Measurements from ENCODE around the gene TNPO2. TPM values are rescaled to one million over a fixed set of nuclear protein-coding genes. Genes with fewer than 3 reads are reported as not detected.
"Not testable (repeated sequence)": the region's sequence is repeated elsewhere in the genome, so short reads cannot be mapped to it uniquely, and the experiment has no call there.

TNPO2 gene
- total RNA-seq, 1 donor from 2014 or later, result 79.4 TPM

DNA sequence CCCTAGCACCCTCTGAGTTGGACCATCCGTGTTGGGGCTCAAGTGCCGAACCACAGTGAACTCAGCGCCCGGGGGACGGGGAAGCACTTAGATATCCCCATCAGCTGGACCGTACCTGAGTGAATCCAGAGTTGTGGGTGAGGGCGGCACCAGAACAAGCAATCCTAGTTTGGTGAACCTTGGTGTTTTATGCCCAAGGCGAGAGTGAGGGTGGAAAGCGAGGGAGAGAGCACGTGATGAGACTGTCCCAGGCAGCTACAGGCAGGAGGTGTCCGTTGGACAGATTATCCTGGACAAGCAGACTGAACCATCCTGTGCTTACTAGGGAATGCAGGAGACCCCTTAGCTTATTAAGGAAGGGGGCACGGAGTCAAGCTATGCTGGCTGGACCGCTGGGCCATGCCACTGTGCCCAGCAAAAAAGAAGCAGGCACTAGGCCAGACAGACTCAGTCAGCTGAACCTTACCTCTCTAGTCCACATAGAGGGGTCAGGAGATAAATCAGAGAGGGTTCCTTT lies 14.2 kb upstream of the TNPO2 start:
- DNase-seq (ENCODE audit: low spot score), result no peak

DNA sequence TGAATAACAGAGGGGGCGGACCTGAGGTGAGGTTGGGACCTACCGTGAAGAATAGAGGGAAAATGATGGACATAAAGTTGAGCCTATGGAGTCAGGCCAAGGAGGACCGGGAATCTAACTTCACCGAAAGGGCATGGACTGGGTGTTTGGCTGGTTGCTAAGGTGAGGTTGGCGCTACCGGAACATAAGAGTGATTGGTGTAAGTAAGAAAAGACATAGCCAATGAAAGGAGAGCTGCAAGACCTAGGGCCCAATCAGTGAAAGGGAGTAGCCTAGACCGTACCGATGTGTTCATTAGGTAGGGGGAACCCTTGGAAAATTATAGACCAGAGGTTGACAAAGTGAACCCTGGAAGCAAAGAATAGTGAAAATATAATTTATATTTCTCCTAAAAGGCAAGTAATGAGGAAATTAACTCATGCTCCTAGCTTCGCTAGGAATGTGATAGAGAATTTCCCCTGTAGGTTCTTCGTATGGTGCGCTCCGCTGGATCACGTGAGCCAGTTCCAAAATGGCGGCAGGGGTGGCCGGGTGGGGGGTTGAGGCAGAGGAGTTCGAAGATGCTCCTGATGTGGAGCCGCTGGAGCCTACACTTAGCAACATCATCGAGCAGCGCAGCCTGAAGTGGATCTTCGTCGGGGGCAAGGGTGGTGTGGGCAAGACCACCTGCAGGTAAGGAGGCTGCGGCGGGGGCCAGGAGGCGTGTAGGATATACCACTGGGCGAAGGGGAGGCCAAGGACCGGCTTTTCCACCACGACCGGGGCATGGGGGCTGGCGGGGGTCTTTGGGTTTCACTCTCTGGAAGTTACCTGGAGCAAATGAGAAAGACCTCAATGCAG lies 13.5 kb upstream of the TNPO2 start, which contains the start of gene GET3:
TSS of gene GET3 (plus strand) at position 503 of the 840 bp plus-strand sequence. CDS start at position 512, 9 bp downstream.
- DNase-seq (ENCODE audit: low spot score), result peak; percentile 91

DNA sequence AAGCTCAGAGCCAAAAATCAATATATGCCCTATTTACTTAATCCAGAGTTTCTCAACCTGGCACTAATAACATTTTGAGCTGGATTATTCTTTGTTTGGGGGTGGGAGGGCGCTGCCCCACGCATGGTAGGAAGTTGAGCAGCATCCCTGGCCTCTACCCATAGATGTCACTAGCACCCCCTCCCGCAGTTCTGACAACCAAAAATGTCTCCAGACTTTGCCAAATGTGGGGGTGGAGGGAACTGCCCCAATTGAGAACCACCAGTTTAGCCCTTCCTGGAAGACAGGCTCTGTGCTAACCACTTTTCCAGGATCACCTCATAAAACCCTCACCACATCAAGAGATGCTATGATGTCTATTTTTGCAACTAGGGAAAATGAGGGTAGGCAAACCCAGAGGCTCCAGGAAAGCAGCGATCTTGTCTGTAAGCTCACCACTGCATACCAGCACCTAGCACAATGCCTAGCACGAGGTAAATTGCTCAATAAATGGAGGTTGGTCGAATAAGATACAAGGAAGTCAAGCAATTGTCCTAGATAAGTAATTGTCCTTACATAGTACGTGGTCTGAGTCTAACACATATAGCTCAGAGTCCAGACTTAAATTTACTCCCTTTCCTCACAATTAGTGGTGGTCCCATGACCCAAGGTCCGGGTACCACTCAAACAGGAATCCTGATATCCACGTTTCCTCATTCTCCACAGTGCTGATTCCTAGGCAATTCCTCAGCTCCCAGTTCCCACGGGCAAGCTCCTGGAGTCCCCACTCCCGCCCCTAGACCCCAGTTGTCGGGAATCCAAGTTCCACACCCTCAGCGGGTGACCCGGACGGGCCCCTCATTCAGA lies 9.9 kb upstream of the TNPO2 start:
- DNase-seq (ENCODE audit: low spot score), result no peak

DNA sequence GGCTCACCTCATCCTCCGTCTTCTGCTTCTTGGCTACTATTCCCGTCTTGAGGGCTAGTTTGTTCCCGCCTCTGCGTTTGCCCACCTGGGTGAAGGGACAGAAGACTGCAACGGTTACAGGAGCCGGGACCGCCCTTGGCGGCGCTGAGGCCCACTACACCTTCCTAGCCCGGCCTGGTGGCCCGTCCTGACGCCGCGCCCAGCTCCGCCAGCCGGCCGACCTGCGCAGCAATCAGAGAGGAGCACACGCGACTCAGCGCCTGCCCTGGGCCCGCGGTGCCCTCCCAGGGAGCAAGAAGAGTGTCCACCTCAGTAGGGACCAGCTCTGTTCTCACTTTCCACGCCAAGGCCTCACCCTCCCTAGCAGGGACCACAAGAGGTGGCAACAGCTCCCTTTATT lies 7.6 kb upstream of the TNPO2 start:
- DNase-seq (ENCODE audit: low spot score), result no peak

DNA sequence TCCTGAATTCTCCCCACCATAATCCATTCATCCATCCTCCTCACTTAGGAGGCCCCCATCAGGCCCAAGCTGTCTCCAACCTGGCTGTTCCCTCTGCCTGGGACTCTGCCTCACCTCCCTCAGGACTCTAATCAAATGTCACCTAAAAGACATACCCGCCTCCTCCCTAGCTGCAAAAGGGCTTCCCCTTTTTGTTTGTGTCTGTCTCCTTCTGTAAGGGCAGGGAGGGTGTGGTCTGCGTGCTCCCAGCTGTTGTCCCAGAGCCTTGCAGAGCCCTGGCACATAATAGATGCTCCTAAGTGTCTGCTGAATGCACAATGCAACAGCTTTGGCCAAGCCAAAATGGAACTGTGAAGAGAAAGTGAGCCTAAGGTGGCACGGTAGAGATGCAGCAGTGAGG lies 6.3 kb upstream of the TNPO2 start:
- no peak for DNase-seq (ENCODE audit: low spot score)

DNA sequence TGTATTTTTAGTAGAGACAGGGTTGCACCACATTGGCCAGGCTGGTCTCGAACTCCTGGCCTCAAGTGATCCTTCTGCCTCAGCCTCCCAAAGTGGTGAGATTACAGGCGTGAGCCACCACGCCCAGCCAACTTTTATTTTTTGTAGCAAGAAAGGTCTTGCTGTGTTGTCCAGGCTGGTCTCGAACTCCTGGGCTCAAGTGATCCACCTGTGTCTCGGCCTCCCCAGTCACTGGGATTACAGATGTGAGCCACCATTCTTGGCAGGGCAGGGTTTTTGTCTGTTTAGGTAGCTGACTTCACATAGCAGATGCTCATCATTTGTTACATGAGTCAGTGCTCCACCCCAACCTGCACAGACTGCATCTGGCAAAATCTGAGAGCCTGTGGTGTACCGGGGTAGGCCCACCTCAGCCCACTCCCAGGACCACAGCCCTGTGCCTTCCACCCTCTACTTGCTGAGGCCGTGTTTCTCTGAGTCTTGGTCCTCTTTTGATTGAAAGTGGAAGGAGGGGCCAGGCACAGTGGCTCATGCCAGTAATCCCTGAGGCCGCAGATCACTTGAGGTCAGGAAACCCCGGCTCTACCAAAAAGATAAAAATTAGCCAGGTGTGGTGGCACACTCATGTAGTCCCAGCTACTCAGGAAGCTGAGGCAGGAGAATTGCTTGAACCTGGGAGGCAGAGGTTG lies 4.2 kb upstream of the TNPO2 start:
- no peak for DNase-seq (ENCODE audit: low spot score)

DNA sequence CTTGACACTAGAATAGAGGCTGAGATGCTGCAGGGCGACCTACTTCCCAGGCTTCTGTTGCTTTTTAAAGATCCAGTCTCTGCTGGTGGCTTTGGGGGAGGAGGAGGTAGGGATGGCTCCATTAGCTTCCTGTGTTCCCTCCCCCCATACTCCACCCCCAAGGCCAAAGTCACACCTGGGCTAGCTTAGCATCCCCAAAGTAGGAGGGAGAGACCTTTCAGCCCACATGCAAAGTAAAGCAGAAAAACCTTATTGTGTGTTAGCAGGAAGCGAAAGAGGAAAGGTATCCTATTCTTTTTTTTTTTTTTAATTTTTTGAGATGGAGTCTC lies 3.2 kb upstream of the TNPO2 start:
- DNase-seq (ENCODE audit: low spot score), result no peak

DNA sequence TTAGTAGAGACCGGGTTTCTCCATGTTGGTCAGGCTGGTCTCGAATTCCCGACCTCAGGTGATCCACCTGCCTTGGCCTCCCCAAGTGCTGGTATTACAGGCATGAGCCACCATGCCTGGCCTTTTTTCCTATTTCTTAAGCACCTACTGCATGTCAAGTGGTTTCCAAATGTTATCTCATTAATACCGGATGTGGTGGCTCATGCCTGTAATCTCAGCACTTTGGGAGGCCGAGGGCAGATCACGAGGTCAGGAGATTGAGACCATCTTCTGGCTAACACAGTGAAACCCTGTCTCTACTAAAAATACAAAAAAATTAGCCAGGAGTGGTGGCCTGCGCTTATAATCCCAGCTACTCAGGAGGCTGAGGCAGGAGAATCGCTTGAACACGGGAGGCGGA lies 1.9 kb upstream of the TNPO2 start:
- not testable (repeated sequence) for DNase-seq (ENCODE audit: low spot score)

DNA sequence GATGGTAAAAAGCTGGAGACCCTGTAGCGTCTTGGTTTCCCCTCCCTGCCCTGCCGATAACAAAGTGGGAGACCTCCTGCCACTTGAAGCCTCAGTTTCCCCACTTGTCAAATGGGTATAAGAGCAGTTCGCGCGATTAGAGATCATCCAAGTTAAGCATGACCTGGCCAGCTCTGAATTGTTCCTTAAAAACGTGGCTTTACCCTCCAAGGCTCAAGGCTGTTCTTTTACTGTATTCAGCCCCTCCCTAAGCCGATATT lies 421 bp downstream of the TNPO2 start:
- no peak for DNase-seq (ENCODE audit: low spot score)

DNA sequence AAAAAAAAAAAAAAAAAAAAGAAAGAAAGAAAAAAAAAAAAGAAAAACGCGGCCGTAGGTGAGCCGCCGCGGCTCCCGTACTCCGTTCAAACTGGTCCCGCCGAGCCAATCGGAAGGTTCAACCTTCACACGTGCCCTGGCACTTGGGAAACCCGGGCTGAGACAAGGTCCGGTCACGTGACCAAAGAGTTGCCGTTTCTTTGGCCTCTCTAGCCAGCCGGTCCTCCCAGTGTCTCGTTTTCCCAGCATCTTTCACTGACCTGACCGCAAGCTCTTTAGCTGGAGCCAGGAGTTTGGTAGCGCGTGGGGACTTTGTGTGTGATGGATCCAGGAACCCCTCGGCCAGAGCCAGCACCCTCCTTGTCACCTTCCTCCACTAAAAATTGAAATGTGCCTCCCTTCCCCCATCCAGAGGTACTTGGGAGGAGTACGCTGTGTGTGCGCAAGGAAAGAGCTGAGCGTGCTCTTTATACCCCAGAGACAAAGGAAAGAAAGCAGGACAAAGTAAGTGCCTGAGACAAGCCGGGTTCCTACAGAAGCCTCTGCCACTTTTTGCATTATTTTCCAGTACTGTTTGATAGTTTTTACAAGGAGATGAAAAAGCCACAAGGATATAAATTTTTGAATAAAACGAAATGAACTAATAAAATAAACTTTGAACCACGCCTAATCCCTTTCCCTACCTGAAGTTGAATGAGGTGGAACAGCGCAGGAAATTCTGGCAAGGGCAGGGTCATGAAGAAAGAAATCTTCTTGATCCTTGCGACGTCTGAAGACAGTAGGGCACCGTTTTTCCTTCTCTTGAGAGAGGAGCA lies 959 bp downstream of the TNPO2 start:
- peak; percentile 96 for DNase-seq (ENCODE audit: low spot score)

DNA sequence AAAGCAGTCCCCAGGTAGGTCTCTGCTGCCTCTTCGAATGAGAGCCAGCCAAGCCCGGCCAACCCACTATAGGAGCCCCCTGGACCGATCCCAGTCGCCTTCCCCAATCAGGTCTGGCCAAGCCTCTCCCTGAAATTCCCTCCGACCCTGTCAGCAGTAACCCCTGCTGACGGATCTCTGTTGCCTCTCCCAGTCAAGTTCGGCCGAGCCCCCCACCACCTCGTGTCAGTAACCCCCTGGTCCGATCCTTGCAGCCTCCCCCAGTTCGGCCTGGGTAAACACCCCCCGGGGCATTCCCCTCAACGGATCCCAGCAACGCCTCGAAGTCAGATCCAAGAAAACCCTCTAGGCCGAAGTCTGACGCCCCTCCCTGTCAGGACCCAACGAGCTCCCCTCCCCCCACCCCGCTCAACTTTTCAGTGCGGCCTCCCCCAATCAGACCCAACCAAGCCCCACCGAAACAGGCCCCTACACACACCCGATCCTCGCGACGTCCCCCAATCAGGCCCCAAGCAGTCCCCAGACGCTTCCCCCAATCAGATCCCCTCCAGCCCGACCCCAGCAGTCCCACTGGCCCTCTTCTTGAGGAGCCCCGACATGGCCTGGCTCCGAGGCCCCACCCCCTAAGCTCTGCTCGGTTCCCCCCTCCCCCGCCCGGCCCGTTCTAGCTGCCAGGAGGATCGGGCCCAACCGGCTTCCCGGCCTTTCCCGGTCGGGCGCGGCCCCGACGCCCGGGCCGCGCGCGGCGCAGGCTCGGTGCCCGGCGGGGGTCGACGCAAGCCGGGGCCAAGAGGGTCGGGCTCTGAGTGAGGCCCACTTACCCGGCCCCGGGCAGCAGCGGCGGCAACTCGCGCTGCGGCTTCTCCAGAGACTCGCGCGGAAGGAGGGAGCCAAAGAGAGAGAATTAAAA lies 1.8 kb downstream of the TNPO2 start:
- DNase-seq (ENCODE audit: low spot score), result no peak

DNA sequence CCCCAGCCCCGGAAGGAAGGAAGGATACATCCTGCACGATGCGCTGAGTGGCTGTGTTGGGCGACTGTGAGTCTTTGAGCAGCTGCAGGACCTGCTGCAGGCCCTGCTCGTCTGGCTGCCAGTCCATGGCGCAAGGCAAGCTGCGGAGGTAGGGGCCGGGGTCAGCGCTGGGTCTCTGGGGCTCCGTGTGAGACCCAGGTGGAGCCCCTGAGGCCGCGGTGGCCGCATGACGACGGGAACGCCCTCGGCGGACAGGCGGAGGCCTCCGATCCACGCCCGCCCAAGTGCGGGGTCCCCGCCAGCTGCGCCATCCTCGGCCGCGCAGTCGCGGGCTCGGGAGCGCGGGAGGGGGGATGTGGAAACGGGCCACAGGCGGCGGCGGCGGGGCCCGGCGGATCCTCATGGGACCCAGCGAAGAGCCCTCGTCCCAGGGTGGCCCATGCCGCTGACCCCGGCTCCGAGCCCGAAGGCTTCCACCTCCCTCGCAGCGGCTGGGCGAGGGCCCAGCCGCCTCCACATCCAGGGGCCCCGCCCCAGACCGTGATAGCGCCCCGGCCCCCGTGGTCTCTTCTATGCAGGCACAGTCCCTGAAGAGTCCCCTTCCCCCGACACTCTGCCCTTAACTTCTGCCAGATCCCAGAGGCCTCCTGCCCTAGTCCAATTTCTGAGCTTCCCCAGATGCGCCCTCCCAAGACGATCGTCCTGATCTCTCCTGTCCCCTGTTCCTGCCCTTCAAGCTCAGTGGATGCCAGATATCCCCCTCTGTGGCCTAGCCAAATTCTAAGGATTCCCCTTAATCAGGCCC lies 2.7 kb downstream of the TNPO2 start:
- DNase-seq (ENCODE audit: low spot score), result no peak

DNA sequence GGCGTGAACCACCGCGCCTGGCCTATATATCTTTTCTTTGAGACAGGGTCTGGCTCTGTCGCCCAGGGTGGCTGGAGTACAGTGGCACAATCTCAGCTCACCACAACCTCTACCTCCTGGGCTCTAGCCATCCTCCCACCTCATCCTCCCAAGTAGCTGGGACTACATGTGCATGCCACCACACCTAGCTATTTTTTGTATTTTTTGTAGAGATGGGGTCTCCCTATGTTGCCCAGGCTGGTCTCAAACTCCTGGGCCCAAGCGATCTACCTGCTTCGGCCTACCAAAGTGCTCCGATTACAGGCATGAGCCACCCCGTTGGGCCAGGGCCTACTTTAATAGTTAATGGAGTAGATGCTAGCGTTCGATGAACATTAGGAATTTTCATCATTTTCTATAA lies 3.4 kb downstream of the TNPO2 start:
- no peak for DNase-seq (ENCODE audit: low spot score)

DNA sequence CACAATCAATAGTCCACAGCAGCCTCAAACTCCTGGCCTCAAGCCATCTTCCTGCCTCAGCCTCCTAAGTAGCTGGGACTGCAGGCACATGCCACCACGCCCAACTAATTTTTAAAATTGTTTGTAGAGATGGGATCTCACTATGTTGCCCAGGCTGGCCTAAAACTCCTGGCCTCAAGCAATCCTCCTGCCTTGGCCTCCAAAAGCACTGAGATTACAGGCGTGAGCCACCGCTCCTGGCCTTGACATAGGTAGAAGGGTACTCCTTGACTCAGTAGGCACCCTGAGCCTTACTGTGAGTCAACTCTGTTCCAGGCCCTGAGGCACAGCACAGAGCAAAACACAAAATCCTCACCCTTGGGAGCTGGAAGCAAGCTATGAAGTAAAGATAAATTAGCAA lies 7.8 kb downstream of the TNPO2 start:
- DNase-seq (ENCODE audit: low spot score), result no peak

DNA sequence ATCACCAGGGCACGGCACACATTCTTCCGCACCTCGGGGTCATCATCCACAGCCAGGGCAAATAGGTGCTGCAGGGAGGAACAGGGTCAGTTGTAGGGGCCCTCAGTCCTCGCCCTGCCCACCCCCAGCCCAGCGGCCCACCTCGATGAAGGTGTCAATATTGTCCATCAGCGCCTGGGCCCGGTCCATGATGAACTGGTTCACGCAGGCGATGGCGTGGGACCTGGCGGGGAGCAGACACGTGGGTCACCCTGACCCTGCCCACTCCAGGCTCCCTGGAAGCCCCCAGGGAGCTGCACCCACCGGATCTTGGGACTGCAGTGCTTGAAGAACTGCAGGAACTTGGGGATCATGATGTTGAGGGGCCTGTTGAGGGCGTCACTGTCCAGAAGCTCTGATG lies 8.6 kb downstream of the TNPO2 start:
- DNase-seq (ENCODE audit: low spot score), result no peak

DNA sequence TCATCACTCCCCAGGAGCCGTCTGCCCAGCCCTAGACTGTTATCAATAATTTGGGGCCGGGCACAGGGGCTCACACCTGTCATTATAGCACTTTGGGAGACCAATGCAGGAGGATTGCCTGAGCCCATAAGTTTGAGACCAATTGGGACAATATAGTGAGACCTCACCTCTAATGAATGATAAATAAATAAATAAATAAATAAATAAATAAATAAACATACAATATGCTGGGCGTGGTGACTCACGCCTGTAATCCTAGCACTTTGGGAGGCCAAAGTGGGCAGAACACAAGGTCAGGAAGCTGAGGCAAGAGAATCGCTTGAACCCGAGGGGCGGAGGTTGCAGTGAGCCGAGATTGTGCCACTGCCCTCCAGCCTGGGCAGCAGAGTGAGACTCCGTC lies 10.4 kb downstream of the TNPO2 start:
- not testable (repeated sequence) for DNase-seq (ENCODE audit: low spot score)

DNA sequence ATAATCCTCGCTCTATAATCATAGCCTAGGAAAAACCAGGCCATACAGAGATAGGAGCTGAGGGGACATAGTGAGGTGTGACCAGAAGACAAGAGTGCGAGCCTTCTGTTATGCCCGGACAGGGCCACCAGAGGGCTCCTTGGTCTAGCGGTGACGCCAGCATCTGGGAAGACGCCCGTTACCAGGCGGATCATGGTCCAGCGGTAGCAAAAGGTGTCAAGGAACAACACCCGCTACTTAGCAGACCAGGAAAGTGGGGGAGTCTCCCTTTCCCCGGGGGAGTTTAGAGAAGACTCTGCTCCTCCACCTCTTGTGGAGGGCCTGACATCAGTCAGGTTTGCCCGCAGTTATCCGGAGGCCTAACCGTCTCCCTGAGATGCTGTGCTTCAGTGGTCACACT lies 11.7 kb downstream of the TNPO2 start:
- not testable (repeated sequence) for DNase-seq (ENCODE audit: low spot score)

DNA sequence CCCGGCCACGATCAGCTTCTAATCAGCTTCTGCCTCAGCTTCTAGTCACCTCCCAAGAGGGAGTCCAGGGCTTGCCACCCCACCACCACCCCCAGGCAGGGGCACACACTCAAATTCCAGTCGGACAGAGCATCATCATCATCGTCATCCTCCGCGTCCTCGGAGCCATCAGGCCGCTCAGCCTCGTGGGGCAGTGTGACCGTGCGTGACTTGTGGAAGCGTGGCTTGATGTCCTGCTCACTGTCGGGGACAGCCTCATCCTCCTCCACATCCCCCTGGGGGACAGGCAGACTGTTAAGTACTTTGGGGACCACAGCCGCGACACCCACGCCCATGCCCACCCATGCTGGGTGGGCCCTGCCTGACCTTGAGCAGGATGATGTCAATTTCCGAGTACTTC lies 12.5 kb downstream of the TNPO2 start:
- no peak for DNase-seq (ENCODE audit: low spot score)

DNA sequence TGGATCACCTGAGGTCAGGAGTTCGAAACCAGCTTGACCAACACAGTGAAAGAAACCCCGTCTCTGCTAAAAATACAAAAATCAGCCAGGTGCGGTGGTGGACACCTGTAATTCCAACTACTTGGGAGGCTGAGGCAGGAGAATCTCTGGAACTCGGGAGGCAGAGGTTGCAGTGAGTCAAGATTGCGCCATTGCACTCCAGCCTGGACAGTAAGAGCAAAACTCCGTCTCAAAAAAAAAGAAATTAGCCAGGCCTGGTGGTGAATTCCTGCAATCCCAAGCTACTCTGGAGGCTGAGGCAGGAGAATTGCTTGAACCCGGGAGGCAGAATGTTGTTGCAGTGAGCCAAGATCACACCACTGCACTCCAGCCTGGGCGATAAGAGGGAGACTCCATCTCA lies 15.1 kb downstream of the TNPO2 start:
- DNase-seq (ENCODE audit: low spot score), result no peak

Measured in mesenteric fat pad (tissue), 1 donor.